Stimulated activated CD8-positive, alpha-beta memory T cell treated with anti-CD3 and anti-CD28 coated beads, Interleukin-4, amount 100 ng/mL, for 1 hour (primary cell): ENCODE data around the gene KCNH1.
"Not testable (repeated sequence)": the region's sequence is repeated elsewhere in the genome, so short reads cannot be mapped to it uniquely, and the experiment has no call there.

Source experiments
- DNase-seq, 2 donors: peaks; one replicate each; pipeline ENCODE4 v3.0.0-alpha.2; 2020; ENCODE audit warnings: low read depth in 2 of 2, low spot score in 1 of 2

Gene KCNH1

GRCh38 chr1:211009944-211010343, 124.0 kb downstream of the KCNH1 start:
- DNase-seq = no peak

DNA sequence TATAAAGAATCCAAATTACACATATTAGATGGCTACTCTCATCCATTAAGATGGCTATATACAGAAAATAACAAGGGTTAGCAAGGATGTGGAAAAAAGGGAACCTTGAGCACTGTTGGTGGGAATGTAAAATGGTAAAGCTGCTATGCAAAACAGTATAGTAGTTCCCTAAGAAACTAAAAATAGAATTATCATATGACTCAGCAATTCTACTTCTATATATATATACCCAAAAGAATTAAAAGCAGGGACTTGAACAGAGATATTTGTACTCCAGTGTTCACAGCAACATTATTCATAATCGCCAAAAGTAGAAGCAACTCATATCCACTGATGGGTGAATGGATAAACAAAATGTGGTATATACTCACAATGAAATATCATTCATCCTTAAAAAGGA, 126.1 kb downstream of the KCNH1 start:
- no peak for DNase-seq

GRCh38 chr1:210995931-210996330, 138.0 kb downstream of the KCNH1 start:
- DNase-seq = not testable (repeated sequence)

GRCh38 chr1:210992837-210993236, 141.1 kb downstream of the KCNH1 start:
- DNase-seq = no peak

DNA sequence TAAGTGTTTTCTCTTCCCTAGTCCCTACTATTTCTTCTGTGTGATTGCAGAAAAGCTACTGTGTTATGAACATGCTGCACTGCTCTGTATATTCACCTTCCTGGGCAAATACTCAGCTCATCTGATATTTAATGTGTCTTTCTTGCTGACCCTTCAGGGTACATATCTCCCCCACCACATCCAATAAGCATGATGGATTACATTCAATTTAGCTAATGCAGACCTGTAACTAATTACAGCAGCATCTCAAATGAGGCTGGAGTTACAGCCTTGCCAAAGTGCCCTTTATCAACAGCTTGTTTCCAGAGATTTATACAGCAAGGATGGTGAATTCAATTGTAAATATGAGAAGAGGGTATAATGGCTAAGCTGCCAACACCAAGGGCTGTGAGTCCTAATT, 144.0 kb downstream of the KCNH1 start:
- DNase-seq = no peak

DNA sequence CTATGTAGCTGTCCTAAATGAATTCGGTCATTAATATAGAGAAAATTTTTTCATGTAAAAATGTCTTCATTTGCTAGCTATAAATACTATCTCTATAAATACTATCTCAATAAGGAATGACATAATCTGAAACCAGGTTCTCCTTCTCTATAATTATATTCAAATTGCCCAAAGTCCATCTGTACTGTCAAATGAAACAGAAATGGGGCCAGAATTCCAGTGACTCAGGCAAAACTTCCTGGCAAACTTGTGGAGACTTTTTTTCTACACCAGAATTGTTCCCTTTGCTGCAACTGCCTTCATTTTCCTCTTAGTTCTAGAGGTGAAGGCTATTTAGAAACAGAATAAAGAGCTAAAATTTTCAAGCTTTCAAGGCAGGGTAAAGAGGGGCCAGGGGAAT, 152.5 kb downstream of the KCNH1 start:
- DNase-seq = no peak

DNA sequence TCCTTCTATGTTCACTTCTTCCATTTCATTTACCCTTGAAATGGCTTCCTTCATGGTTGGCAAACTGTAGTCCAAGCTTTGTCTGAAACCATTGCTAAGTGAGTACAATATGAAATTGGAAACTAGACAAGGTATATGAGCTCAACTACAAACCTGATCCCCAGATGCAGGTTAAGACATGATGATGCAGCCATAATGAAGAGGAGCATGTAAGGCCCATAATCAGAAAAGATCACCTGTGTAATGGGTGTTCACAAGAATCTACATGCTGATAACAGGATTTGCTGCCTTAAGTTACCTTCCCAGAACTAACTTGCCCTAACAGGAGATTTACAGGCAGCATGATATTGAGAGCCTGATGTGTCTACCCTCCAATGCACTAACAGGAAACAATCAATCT, 153.9 kb downstream of the KCNH1 start:
- no peak for DNase-seq

- DNase-seq = no peak
Observed at GRCh38 chr1:210978974-210979354, 155.0 kb downstream of the KCNH1 start.

GRCh38 chr1:210978316-210978973, 155.5 kb downstream of the KCNH1 start:
- no peak for DNase-seq

- no peak for DNase-seq
Observed at GRCh38 chr1:210951279-210951678, 182.7 kb downstream of the KCNH1 start.

DNA sequence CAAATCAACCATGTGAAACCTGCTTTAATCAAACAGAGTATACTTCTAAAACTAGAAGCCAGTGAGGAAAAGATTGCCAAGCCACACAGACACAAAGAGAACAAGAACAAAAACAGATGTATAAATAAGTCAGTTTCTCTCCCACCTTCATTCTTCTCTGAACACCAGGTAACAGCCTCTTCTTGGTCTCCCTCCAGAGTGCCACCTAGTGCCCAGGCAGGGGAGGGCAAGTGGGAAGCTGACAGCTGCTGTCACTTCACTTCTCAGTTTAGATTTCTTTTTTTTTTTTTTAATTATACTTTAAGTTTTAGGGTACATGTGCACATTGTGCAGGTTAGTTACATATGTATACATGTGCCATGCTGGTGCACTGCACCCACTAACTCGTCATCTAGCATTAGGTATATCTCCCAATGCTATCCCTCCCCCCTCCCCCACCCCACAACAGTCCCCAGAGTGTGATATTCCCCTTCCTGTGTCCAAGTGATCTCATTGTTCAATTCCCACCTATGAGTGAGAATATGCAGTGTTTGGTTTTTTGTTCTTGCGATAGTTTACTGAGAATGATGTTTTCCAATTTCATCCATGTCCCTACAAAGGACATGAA, 183.9 kb downstream of the KCNH1 start:
- DNase-seq = not testable (repeated sequence)

GRCh38 chr1:210949489-210949888, 184.5 kb downstream of the KCNH1 start:
- no peak for DNase-seq

DNA sequence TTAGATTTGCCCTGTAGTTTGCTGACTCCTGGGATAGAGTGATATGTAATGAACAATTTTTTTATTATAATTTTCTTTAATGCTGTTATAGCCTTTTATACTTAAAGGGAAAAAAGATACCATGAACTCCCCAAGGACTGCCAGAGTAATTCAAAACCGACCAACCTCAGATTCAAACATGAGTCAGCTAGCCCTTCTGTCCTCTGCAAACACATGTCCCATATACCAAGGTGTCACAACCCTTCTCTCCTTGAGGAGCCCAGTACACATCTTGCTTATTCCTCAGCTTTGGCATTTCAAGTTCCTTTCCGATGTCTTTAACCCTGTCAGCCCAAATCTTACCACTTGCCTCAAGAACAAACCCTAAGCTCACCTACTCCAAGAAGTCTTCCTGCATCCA, 184.9 kb downstream of the KCNH1 start:
- no peak for DNase-seq

GRCh38 chr1:210944252-210944651, 189.7 kb downstream of the KCNH1 start:
- DNase-seq = no peak

GRCh38 chr1:210942513-210942912, 191.4 kb downstream of the KCNH1 start:
- DNase-seq = no peak

DNA sequence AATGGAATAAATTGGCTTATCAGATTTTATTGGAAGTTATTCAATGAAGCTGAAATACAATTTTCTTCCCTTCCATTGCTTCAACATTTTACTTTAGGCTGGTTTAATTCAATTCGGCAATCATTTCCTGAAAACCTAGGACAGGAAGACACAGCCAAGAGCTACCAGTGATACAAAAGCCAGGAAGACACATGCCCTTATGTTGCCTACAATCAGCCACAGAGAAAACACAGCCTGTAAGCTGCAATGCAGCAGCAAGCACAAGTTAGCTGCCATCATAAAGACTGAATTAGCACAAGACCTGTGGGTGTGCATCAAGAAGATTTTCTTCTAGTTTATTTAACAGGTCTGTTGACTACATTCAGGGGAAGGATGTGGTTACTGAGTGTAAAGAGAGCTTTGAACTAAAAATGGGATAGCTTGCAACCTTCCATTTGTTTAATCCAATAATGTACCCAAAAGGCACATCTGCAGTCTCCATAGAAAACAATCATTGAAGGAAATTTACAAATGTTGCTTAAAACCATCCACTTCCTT, 193.8 kb downstream of the KCNH1 start:
- DNase-seq = no peak

- no peak for DNase-seq
Observed at GRCh38 chr1:210938416-210938925, 195.5 kb downstream of the KCNH1 start.

DNA sequence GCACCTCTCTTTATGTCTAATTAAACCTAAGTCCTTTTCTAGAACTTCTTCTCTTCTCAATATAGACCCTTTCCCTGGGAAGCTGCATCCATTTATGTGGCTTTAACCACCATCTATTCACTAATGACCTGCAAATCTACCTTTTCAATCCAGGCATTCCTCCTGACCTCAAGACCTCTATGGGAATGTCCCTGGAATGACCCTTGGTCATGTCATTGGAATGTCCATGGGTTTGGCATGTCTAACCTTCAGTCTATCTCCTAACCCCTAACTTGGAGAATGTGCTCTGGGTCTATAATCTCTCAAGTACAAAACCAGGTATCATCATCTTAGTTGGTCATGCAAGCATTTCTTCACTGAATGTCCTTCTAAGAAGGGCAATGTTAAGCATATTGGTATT, 196.1 kb downstream of the KCNH1 start:
- DNase-seq = no peak

- DNase-seq = no peak
Observed at GRCh38 chr1:210935905-210936304, 198.0 kb downstream of the KCNH1 start.

DNA sequence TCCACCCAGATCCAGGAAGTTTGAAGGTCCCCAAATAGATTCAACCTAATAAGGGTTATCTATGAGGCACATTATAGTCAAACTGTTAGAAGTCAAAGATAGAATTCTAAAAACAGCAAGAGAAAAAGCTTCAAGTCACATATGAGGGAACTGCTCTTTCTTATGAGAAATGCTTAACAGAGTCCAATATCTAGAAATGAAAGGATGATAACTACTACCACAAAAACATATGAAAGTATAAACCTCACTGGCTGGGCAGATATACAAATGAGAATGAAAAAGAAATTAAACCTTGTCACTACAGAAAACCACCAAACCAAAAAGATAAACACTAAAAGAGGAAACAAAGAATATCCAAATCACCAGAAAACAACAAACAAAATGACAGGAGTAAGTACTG, 201.8 kb downstream of the KCNH1 start:
- no peak for DNase-seq

DNA sequence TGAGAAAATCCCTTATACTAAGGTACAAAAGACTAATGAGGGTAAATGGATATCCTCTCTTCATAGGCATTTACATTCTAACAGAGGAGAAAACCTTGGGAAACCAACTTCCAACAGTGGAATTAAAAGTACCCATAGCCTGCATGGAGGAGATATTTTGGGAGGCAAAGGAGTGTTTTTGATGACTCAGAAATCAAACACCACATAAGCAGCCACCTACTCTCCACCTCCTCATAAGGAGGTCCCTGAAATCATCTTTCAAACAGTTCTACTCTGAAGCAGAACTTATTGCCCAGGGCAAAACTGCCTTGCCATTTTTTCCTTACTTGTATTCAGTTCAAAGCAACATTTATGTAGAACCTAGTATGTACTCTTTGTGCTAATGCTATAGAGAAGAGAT, 211.3 kb downstream of the KCNH1 start:
- DNase-seq = no peak
